ENCODE measurements around the gene MRGPRF.

The MRGPRF gene

GRCh38 chr11:69027704-69028372 lies 14.8 kb upstream of the MRGPRF start:
- no peaks in the 10 kb centered on the region for H3K4me1 ChIP-seq (ENCODE audit: insufficient read depth, low read length, poor library complexity, severe bottlenecking)
- H3F3A ChIP-seq (ENCODE audit: low read depth) = no peaks in the 10 kb centered on the region
- H3K36me3 ChIP-seq (ENCODE audit: insufficient read depth, low read length) = no peaks in the 10 kb centered on the region
- no peaks in the 10 kb centered on the region for H3K79me2 ChIP-seq (ENCODE audit: insufficient read depth, low read length)
- H3K4me2 ChIP-seq (ENCODE audit: low read depth, low read length, poor library complexity, severe bottlenecking) = no peak overlapping the region
- H3K27me3 ChIP-seq (ENCODE audit: insufficient read depth, low read length, poor library complexity, severe bottlenecking) = no peaks in the 10 kb centered on the region
- H3K4me3 ChIP-seq (ENCODE audit: low read length, poor library complexity, severe bottlenecking) = no peak overlapping the region
- no peaks in the 10 kb centered on the region for H3K9me2 ChIP-seq (replicated peaks; ENCODE audit: low read depth, low read length)
- no peak overlapping the region for H2AFZ ChIP-seq (ENCODE audit: low read length)
- H3K9me3 ChIP-seq (ENCODE audit: insufficient read depth, low read depth, low read length) = no peaks in the 10 kb centered on the region
- H3K9ac ChIP-seq (ENCODE audit: low read depth, low read length, poor library complexity, severe bottlenecking) = no peak overlapping the region
- H4K20me1 ChIP-seq (ENCODE audit: insufficient read depth, low read length, poor library complexity, severe bottlenecking) = no peaks in the 10 kb centered on the region
- TF ChIP-seq EZH2phosphoT487 (IDR thresholded peaks at IDR 0.05; ENCODE audit: borderline replicate concordance) (no peak), CTCF (conservative IDR thresholded peaks at IDR 0.05; ENCODE audit: low read length) (no peak)

- Histone ChIP-seq H3K9ac (ENCODE audit: low read depth, low read length, poor library complexity, severe bottlenecking) (no peak overlapping the region), H3K79me2 (ENCODE audit: insufficient read depth, low read length) (no peaks in the 10 kb centered on the region), H3K9me2 (replicated peaks; ENCODE audit: low read depth, low read length) (no peaks in the 10 kb centered on the region), H3K4me1 (ENCODE audit: insufficient read depth, low read length, poor library complexity, severe bottlenecking) (no peaks in the 10 kb centered on the region), H3K36me3 (ENCODE audit: insufficient read depth, low read length) (no peaks in the 10 kb centered on the region), H3K27me3 (ENCODE audit: insufficient read depth, low read length, poor library complexity, severe bottlenecking) (no peaks in the 10 kb centered on the region), H3K9me3 (ENCODE audit: insufficient read depth, low read depth, low read length) (no peaks in the 10 kb centered on the region), H2AFZ (ENCODE audit: low read length) (no peak overlapping the region), H3F3A (ENCODE audit: low read depth) (no peaks in the 10 kb centered on the region), H4K20me1 (ENCODE audit: insufficient read depth, low read length, poor library complexity, severe bottlenecking) (no peaks in the 10 kb centered on the region), H3K4me3 (ENCODE audit: low read length, poor library complexity, severe bottlenecking) (no peak overlapping the region), H3K4me2 (ENCODE audit: low read depth, low read length, poor library complexity, severe bottlenecking) (no peak overlapping the region)
- TF ChIP-seq EZH2phosphoT487 (IDR thresholded peaks at IDR 0.05; ENCODE audit: borderline replicate concordance) (no peak), CTCF (conservative IDR thresholded peaks at IDR 0.05; ENCODE audit: low read length) (no peak)
Measured at GRCh38 chr11:69024509-69024908, 11.5 kb upstream of the MRGPRF start.

GRCh38 chr11:69022260-69022659 lies 9.2 kb upstream of the MRGPRF start:
- no peaks in the 10 kb centered on the region for H3F3A ChIP-seq (ENCODE audit: low read depth)

More at GRCh38 chr11:69022260-69022659, 9.2 kb upstream of the MRGPRF start:
- Histone ChIP-seq H3K79me2 (ENCODE audit: insufficient read depth, low read length) (no peaks in the 10 kb centered on the region), H3K9ac (ENCODE audit: low read depth, low read length, poor library complexity, severe bottlenecking) (no peak overlapping the region), H4K20me1 (ENCODE audit: insufficient read depth, low read length, poor library complexity, severe bottlenecking) (no peaks in the 10 kb centered on the region), H2AFZ (ENCODE audit: low read length) (no peak overlapping the region), H3K4me1 (ENCODE audit: insufficient read depth, low read length, poor library complexity, severe bottlenecking) (no peaks in the 10 kb centered on the region), H3K36me3 (ENCODE audit: insufficient read depth, low read length) (no peaks in the 10 kb centered on the region), H3K4me2 (ENCODE audit: low read depth, low read length, poor library complexity, severe bottlenecking) (no peak overlapping the region), H3K9me2 (replicated peaks; ENCODE audit: low read depth, low read length) (no peaks in the 10 kb centered on the region), H3K27me3 (ENCODE audit: insufficient read depth, low read length, poor library complexity, severe bottlenecking) (no peaks in the 10 kb centered on the region), H3K4me3 (ENCODE audit: low read length, poor library complexity, severe bottlenecking) (no peak overlapping the region), H3K9me3 (ENCODE audit: insufficient read depth, low read depth, low read length) (no peaks in the 10 kb centered on the region)
- TF ChIP-seq CTCF (conservative IDR thresholded peaks at IDR 0.05; ENCODE audit: low read length) = no peak
- no peak for TF ChIP-seq EZH2phosphoT487 (IDR thresholded peaks at IDR 0.05; ENCODE audit: borderline replicate concordance)

Measured in Loucy (cell line).